GM23338 (cell line): ENCODE measurements around the gene ADSS1.
A peak's percentile ranks its signal among the peaks of the same experiment; 100 is the strongest.

Source experiments
- CREB1 ChIP-seq: fragments of 250-450 bp; sonication (Bioruptor Pico); IDR thresholded peaks from 2 replicates; pipeline ENCODE4 v1.5.0; 2020; ENCODE audit warnings: low read depth, mild to moderate bottlenecking, moderate library complexity
- EZH2 ChIP-seq: fragments of 200-600 bp; sonication (generic); IDR thresholded peaks from one replicate; pipeline ENCODE4 v1.8.0; 2017; ENCODE audit warnings: antibody characterized with exemption, mild to moderate bottlenecking, low read depth; ENCODE audit not compliant: unreplicated experiment
- EZH2phosphoT487 ChIP-seq: fragments of 200-600 bp; sonication (generic); IDR thresholded peaks from one replicate; pipeline ENCODE4 v1.8.1; 2018; ENCODE audit warnings: antibody characterized with exemption; ENCODE audit not compliant: unreplicated experiment
- POLR2AphosphoS5 ChIP-seq: IDR thresholded peaks from 2 replicates; pipeline ENCODE4 v1.6.1; 2016; ENCODE audit warnings: antibody characterized with exemption, low read depth
- REST ChIP-seq: IDR thresholded peaks from one replicate; pipeline ENCODE4 v1.6.1; 2018; ENCODE audit warnings: antibody characterized with exemption; ENCODE audit not compliant: unreplicated experiment
- STAT1 ChIP-seq: IDR thresholded peaks from one replicate; pipeline ENCODE4 v1.6.1; 2016; ENCODE audit warnings: antibody characterized with exemption; ENCODE audit not compliant: unreplicated experiment
- ZNF114 ChIP-seq: fragments of 250-450 bp; sonication (Bioruptor Pico); IDR thresholded peaks from 2 replicates; pipeline ENCODE4 v1.5.0; 2020; ENCODE audit warnings: mild to moderate bottlenecking, moderate library complexity
- TF ChIP-seq, protein P1 (sequence below), 2 experiments: fragments of 200-600 bp in 1 of 2; sonication (generic) in 1 of 2; conservative IDR thresholded peaks; 2 replicates each; pipeline versions ENCODE4 v1.5.1 to v1.6.1; 2016 to 2017; ENCODE audit warnings: antibody characterized with exemption in 2 of 2, low read depth in 2 of 2, mild to moderate bottlenecking in 2 of 2, moderate library complexity in 1 of 2

- TF ChIP-seq, protein P1, sequence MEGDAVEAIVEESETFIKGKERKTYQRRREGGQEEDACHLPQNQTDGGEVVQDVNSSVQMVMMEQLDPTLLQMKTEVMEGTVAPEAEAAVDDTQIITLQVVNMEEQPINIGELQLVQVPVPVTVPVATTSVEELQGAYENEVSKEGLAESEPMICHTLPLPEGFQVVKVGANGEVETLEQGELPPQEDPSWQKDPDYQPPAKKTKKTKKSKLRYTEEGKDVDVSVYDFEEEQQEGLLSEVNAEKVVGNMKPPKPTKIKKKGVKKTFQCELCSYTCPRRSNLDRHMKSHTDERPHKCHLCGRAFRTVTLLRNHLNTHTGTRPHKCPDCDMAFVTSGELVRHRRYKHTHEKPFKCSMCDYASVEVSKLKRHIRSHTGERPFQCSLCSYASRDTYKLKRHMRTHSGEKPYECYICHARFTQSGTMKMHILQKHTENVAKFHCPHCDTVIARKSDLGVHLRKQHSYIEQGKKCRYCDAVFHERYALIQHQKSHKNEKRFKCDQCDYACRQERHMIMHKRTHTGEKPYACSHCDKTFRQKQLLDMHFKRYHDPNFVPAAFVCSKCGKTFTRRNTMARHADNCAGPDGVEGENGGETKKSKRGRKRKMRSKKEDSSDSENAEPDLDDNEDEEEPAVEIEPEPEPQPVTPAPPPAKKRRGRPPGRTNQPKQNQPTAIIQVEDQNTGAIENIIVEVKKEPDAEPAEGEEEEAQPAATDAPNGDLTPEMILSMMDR (conservative IDR thresholded peaks at IDR 0.05; ENCODE audit: low read depth in 2 of 2) = peak; percentile 77 to 81
- TF ChIP-seq POLR2AphosphoS5 (peak; percentile 52), EZH2 (no peak), CREB1 (CRISPR knock-in tag) (no peak), ZNF114 (CRISPR knock-in tag) (no peak), EZH2phosphoT487 (no peak), REST (no peak), STAT1 (no peak)
These were observed at the start of gene ADSS1 for GRCh38 chr14:104723651-104724406.
